Calu3 (cell line): Measurements from ENCODE around the gene MAS1. TPM values are rescaled to one million over a fixed set of nuclear protein-coding genes. Genes with fewer than 3 reads are reported as not detected.

ENCODE experiments used
- BruUV-seq: library from RNA; stranded (reverse); fragments of 400-500 nt; replicated peaks from 2 replicates; lab custom pipeline; 2021; lab: Mats Ljungman, UMichigan
- CTCF ChIA-PET: fragments of 300-600 bp; sonication (Branson Sonifier 250); formaldehyde crosslinking; loops from one replicate; lab custom pipeline; 2022; ENCODE audit warnings: antibody characterized with exemption; lab: Charles Lee
- DNase-seq: peaks from one replicate; pipeline ENCODE4 v3.0.0; 2022
- H3K27ac Mint-ChIP-seq: one replicate; pipeline ENCODE4 v1.8.0; 2022; ENCODE audit warnings: mixed read lengths; ENCODE audit not compliant: unreplicated experiment
- H3K27me3 Mint-ChIP-seq: one replicate; pipeline ENCODE4 v1.8.0; 2022; ENCODE audit warnings: mixed read lengths; ENCODE audit not compliant: unreplicated experiment
- H3K36me3 Mint-ChIP-seq: one replicate; pipeline ENCODE4 v1.8.0; 2022; ENCODE audit warnings: mild to moderate bottlenecking, moderate library complexity, mixed read lengths; ENCODE audit not compliant: insufficient read depth, unreplicated experiment
- H3K4me1 Mint-ChIP-seq: one replicate; pipeline ENCODE4 v1.8.0; 2022; ENCODE audit warnings: mild to moderate bottlenecking, low read depth, mixed read lengths; ENCODE audit not compliant: unreplicated experiment
- H3K4me3 Mint-ChIP-seq: one replicate; pipeline ENCODE4 v1.8.0; 2022; ENCODE audit warnings: mild to moderate bottlenecking, low read depth, moderate library complexity, mixed read lengths; ENCODE audit not compliant: unreplicated experiment
- H3K9me3 Mint-ChIP-seq: one replicate; pipeline ENCODE4 v1.8.0; 2022; ENCODE audit warnings: low read depth, mixed read lengths; ENCODE audit not compliant: unreplicated experiment
- intact Hi-C: fragments of 100-400 bp; cut with micrococcal nuclease; formaldehyde crosslinking; loops from one replicate; pipeline ENCODE4 v1.10.0; 2022; ENCODE audit not compliant: unreplicated experiment
- total RNA-seq: library from RNA; stranded (reverse); gene quantifications from 2 replicates; pipeline ENCODE4 v1.2.3, GENCODE V29; 2022
- TF ChIP-seq, protein P1 (sequence below): fragments of 200-600 bp; IDR thresholded peaks from one replicate; pipeline ENCODE4 v1.8.0; 2022; ENCODE audit warnings: antibody characterized with exemption; ENCODE audit not compliant: unreplicated experiment

Gene MAS1
- total RNA-seq, 1 experiment from 2014 or later: not detected

GRCh38 chr6:159893064-159893463 is 2.3 kb downstream of the MAS1 start:
- Mint-ChIP-seq H3K9me3 (no peaks in the 10 kb centered on the region), H3K36me3 (no peaks in the 10 kb centered on the region), H3K27me3 (peaks cover 69% of the 10 kb centered on the region), H3K27ac (no peak overlapping the region), H3K4me1 (no peaks in the 10 kb centered on the region), H3K4me3 (no peak overlapping the region)
- no TSS peak for BruUV-seq
- CTCF ChIA-PET: no interaction called here
- DNase-seq: no peak
- intact Hi-C loops: no loop called here
- TF ChIP-seq, protein P1, sequence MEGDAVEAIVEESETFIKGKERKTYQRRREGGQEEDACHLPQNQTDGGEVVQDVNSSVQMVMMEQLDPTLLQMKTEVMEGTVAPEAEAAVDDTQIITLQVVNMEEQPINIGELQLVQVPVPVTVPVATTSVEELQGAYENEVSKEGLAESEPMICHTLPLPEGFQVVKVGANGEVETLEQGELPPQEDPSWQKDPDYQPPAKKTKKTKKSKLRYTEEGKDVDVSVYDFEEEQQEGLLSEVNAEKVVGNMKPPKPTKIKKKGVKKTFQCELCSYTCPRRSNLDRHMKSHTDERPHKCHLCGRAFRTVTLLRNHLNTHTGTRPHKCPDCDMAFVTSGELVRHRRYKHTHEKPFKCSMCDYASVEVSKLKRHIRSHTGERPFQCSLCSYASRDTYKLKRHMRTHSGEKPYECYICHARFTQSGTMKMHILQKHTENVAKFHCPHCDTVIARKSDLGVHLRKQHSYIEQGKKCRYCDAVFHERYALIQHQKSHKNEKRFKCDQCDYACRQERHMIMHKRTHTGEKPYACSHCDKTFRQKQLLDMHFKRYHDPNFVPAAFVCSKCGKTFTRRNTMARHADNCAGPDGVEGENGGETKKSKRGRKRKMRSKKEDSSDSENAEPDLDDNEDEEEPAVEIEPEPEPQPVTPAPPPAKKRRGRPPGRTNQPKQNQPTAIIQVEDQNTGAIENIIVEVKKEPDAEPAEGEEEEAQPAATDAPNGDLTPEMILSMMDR: no peak

GRCh38 chr6:159894991-159895390 is 4.2 kb downstream of the MAS1 start:
- TF ChIP-seq, protein P1: no peak
- H3K36me3 Mint-ChIP-seq: no peaks in the 10 kb centered on the region
- no peaks in the 10 kb centered on the region for H3K9me3 Mint-ChIP-seq
- H3K4me1 Mint-ChIP-seq: no peaks in the 10 kb centered on the region
- CTCF ChIA-PET: no interaction called here
- no peak overlapping the region for H3K4me3 Mint-ChIP-seq
- peaks cover 50% of the 10 kb centered on the region for H3K27me3 Mint-ChIP-seq
- no peak for DNase-seq
- intact Hi-C loops: no loop called here
- BruUV-seq: no TSS peak
- no peak overlapping the region for H3K27ac Mint-ChIP-seq

- TF ChIP-seq, protein P1: no peak
- Mint-ChIP-seq H3K36me3 (no peaks in the 10 kb centered on the region), H3K4me3 (no peak overlapping the region), H3K27me3 (peaks cover 24% of the 10 kb centered on the region), H3K9me3 (no peaks in the 10 kb centered on the region), H3K27ac (no peak overlapping the region), H3K4me1 (peaks cover 9% of the 10 kb centered on the region)
- DNase-seq: no peak
- CTCF ChIA-PET: no interaction called here
- intact Hi-C loops: no loop called here
- BruUV-seq: no TSS peak
Observed at GRCh38 chr6:159897603-159898002, 6.8 kb downstream of the MAS1 start.

DNA sequence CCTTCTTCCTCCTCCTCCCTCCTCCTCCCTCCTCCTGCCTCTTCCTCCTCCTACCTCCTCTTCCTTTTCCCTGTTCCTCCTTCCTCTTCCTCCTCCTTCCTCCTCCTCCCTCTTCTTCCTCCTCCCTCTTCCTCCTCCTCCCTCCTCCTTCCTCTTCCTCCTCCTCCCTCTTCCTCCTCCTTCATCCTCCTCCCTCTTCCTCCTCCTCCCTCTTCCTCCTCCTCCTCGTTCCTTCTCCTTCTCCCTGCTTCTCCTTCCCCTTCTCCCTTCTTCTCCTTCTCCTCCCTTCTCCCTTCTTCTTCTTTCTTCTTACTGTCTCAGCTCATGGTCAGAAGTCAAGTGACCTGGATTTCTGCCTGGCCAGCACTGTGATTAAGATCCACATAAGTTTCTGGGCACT is 7.7 kb downstream of the MAS1 start:
- no TSS peak for BruUV-seq
- Mint-ChIP-seq H3K36me3 (no peaks in the 10 kb centered on the region), H3K27ac (no peak overlapping the region), H3K4me1 (peaks cover 9% of the 10 kb centered on the region), H3K9me3 (no peaks in the 10 kb centered on the region), H3K4me3 (no peak overlapping the region), H3K27me3 (peaks cover 15% of the 10 kb centered on the region)
- no peak for DNase-seq
- intact Hi-C loops: no loop called here
- TF ChIP-seq, protein P1: no peak
- CTCF ChIA-PET: no interaction called here
